H9 (cell line): ENCODE data around the gene SLAIN1. TPM values are rescaled to one million over a fixed set of nuclear protein-coding genes. Genes with fewer than 3 reads are reported as not detected.

Experiments
- DNase-seq: peaks from one replicate; pipeline ENCODE4 v3.0.0-alpha.2; 2017
- H2AFZ ChIP-seq: one replicate; pipeline ENCODE4 v1.6.1; 2013; ENCODE audit warnings: mild to moderate bottlenecking, low read length, control low read depth, moderate library complexity
- H2AK5ac ChIP-seq: 2 replicates; pipeline ENCODE4 v1.6.1; 2013; ENCODE audit warnings: low read length, control low read depth, mixed read lengths; ENCODE audit not compliant: insufficient read length
- H2BK120ac ChIP-seq: one replicate; pipeline ENCODE4 v1.6.1; 2013; ENCODE audit warnings: low read depth, mild to moderate bottlenecking, low read length, control low read depth, inconsistent platforms; ENCODE audit not compliant: poor library complexity, severe bottlenecking
- H2BK12ac ChIP-seq: 2 replicates; pipeline ENCODE4 v1.6.1; 2013; ENCODE audit warnings: low read length, control low read depth, mixed read lengths, low read depth; ENCODE audit not compliant: insufficient read length
- H2BK15ac ChIP-seq: 2 replicates; pipeline ENCODE4 v1.6.1; 2013; ENCODE audit warnings: low read depth, low read length, control low read depth
- H2BK20ac ChIP-seq: one replicate; pipeline ENCODE4 v1.6.1; 2013; ENCODE audit warnings: low read depth, mild to moderate bottlenecking, low read length, control low read depth, inconsistent platforms; ENCODE audit not compliant: poor library complexity, severe bottlenecking
- H2BK5ac ChIP-seq: 2 replicates; pipeline ENCODE4 v1.6.1; 2013; ENCODE audit warnings: low read length, control low read depth, mixed read lengths; ENCODE audit not compliant: insufficient read length
- H3K14ac ChIP-seq: 2 replicates; pipeline ENCODE4 v1.6.1; 2013; ENCODE audit warnings: low read length, control low read depth; ENCODE audit not compliant: insufficient read depth
- H3K18ac ChIP-seq: 2 replicates; pipeline ENCODE4 v1.6.1; 2013; ENCODE audit warnings: low read depth, mild to moderate bottlenecking, mixed read lengths, low read length, control low read depth; ENCODE audit not compliant: insufficient read length
- H3K23ac ChIP-seq: 2 replicates; pipeline ENCODE4 v1.6.1; 2013; ENCODE audit warnings: low read length, control low read depth, mixed read lengths, low read depth; ENCODE audit not compliant: insufficient read length
- H3K23me2 ChIP-seq: 2 replicates; pipeline ENCODE4 v1.6.1; 2013; ENCODE audit warnings: low read depth, mild to moderate bottlenecking, mixed read lengths, low read length, control low read depth; ENCODE audit not compliant: insufficient read length, poor library complexity, severe bottlenecking
- H3K27ac ChIP-seq: 2 replicates; pipeline ENCODE4 v1.5.1; 2013; ENCODE audit warnings: low read length, control low read depth, mixed read lengths, low read depth; ENCODE audit not compliant: insufficient read length
- H3K27me3 ChIP-seq: 2 replicates; pipeline ENCODE4 v1.6.1; 2013; ENCODE audit warnings: low read length, control low read depth, inconsistent platforms; ENCODE audit not compliant: insufficient read depth
- H3K4ac ChIP-seq: 2 replicates; pipeline ENCODE4 v1.6.1; 2013; ENCODE audit warnings: low read depth, mild to moderate bottlenecking, control low read depth, inconsistent platforms, low read length, moderate library complexity
- H3K4me1 ChIP-seq: 2 replicates; pipeline ENCODE4 v1.6.1; 2013; ENCODE audit warnings: low read length, control low read depth, inconsistent platforms; ENCODE audit not compliant: insufficient read depth
- H3K4me2 ChIP-seq: 2 replicates; pipeline ENCODE4 v1.6.1; 2013; ENCODE audit warnings: low read length, control low read depth, mixed read lengths; ENCODE audit not compliant: insufficient read length, insufficient read depth
- H3K56ac ChIP-seq: 2 replicates; pipeline ENCODE4 v1.6.1; 2013; ENCODE audit warnings: low read depth, mild to moderate bottlenecking, mixed read lengths, low read length, control low read depth; ENCODE audit not compliant: insufficient read length
- H3K79me1 ChIP-seq: 2 replicates; pipeline ENCODE4 v1.6.1; 2013; ENCODE audit warnings: low read depth, mild to moderate bottlenecking, moderate library complexity, low read length, control low read depth, inconsistent platforms; ENCODE audit not compliant: insufficient read depth, poor library complexity, severe bottlenecking
- H3K79me2 ChIP-seq: 2 replicates; pipeline ENCODE4 v1.6.1; 2013; ENCODE audit warnings: low read length, control low read depth, inconsistent platforms; ENCODE audit not compliant: insufficient read depth
- H3K9ac ChIP-seq: 2 replicates; pipeline ENCODE4 v1.6.1; 2013; ENCODE audit warnings: low read length, control low read depth, mixed read lengths; ENCODE audit not compliant: insufficient read length; ENCODE audit errors: extremely low read depth
- H3K9me3 ChIP-seq: one replicate; pipeline ENCODE4 v1.6.1; 2013; ENCODE audit warnings: low read depth, low read length, inconsistent platforms; ENCODE audit not compliant: control insufficient read depth
- H3T11ph ChIP-seq: one replicate; pipeline ENCODE4 v1.6.1; 2013; ENCODE audit warnings: mild to moderate bottlenecking, low read length, control low read depth, inconsistent platforms
- H4K20me1 ChIP-seq: one replicate; pipeline ENCODE4 v1.6.1; 2013; ENCODE audit not compliant: control insufficient read depth, insufficient read length, insufficient read depth
- H4K5ac ChIP-seq: 2 replicates; pipeline ENCODE4 v1.6.1; 2013; ENCODE audit warnings: low read depth, mild to moderate bottlenecking, mixed read lengths, low read length, control low read depth; ENCODE audit not compliant: insufficient read length
- H4K8ac ChIP-seq: replicated peaks from 2 replicates; pipeline ENCODE4 v1.6.1; 2013; ENCODE audit warnings: low read length, control low read depth, mixed read lengths, low read depth; ENCODE audit not compliant: insufficient read length
- H4K91ac ChIP-seq: 2 replicates; pipeline ENCODE4 v1.6.1; 2013; ENCODE audit warnings: low read depth, mild to moderate bottlenecking, moderate library complexity, mixed read lengths, low read length, control low read depth; ENCODE audit not compliant: insufficient read length
- H3K27ac Mint-ChIP-seq, 3 experiments: 2 replicates in 2 of 3; 3 replicates in 1 of 3; pipeline ENCODE4 v1.8.0; 2020 to 2021; ENCODE audit warnings: mixed read lengths in 3 of 3, mild to moderate bottlenecking in 1 of 3, moderate library complexity in 1 of 3
- H3K27me3 Mint-ChIP-seq: 2 replicates; pipeline ENCODE4 v1.8.0; 2021; ENCODE audit warnings: low read depth, mild to moderate bottlenecking, moderate library complexity, mixed read lengths
- H3K36me3 Mint-ChIP-seq, 3 experiments: 2 replicates in 2 of 3; 3 replicates in 1 of 3; pipeline ENCODE4 v1.8.0; 2020 to 2021; ENCODE audit warnings: low read depth in 3 of 3, mixed read lengths in 3 of 3; ENCODE audit not compliant: insufficient read depth in 1 of 3
- H3K4me1 Mint-ChIP-seq, 2 experiments: 2 replicates each; pipeline ENCODE4 v1.8.0; 2020; ENCODE audit warnings: mixed read lengths in 2 of 2
- H3K4me3 Mint-ChIP-seq, 2 experiments: 2 replicates in 1 of 2; 3 replicates in 1 of 2; pipeline ENCODE4 v1.8.0; 2020 to 2021; ENCODE audit warnings: mild to moderate bottlenecking in 2 of 2, mixed read lengths in 2 of 2, moderate library complexity in 1 of 2
- H3K9me3 Mint-ChIP-seq, 2 experiments: 2 replicates in 1 of 2; 3 replicates in 1 of 2; pipeline ENCODE4 v1.8.0; 2020; ENCODE audit warnings: mild to moderate bottlenecking in 2 of 2, mixed read lengths in 2 of 2, moderate library complexity in 1 of 2
- CTCF ChIP-seq: fragments of 200-600 bp; sonication (generic); conservative IDR thresholded peaks from 3 replicates; pipeline ENCODE4 v1.8.0; 2021; ENCODE audit warnings: antibody characterized with exemption, mild to moderate bottlenecking
- WGBS: extraction: QIAGEN DNeasy Blood & Tissue Kit; methylation state at CpG from one replicate; pipeline ENCODE4 v1.1.7; 2013; ENCODE audit warnings: missing lambda C conversion rate, low lambda C conversion rate, mixed read lengths; ENCODE audit not compliant: insufficient read length; ENCODE audit errors: extremely low coverage; 5-methylcytosine and 5-hydroxymethylcytosine counted together
- total RNA-seq: library from RNA; stranded (reverse); gene quantifications from 2 replicates; pipeline ENCODE4 v1.2.1, GENCODE V29; 2021

Gene SLAIN1
- total RNA-seq, 1 experiment from 2014 or later: 23.2 TPM

GRCh38 chr13:77693449-77693940 is 4.0 kb upstream of the SLAIN1 start:
- H3K36me3 Mint-ChIP-seq: no peaks in the 10 kb centered on the region
- no peak overlapping the region for H2AFZ ChIP-seq
- no peak overlapping the region for H3K18ac ChIP-seq
- peaks cover 14% of the 10 kb centered on the region for H3K27me3 Mint-ChIP-seq
- no peak for TF ChIP-seq CTCF
- H2BK120ac ChIP-seq: no peak overlapping the region
- H3K4me2 ChIP-seq: no peak overlapping the region
- H3K9me3 Mint-ChIP-seq: no peaks in the 10 kb centered on the region
- H2BK20ac ChIP-seq: no peak overlapping the region
- H3K23me2 ChIP-seq: peaks cover under 1% of the 10 kb centered on the region
- no peak overlapping the region for H3K56ac ChIP-seq
- no peak overlapping the region for H2BK12ac ChIP-seq
- H3K4ac ChIP-seq: no peak overlapping the region
- H3K4me3 Mint-ChIP-seq: no peak overlapping the region
- H3K79me1 ChIP-seq: no peaks in the 10 kb centered on the region
- H3K9me3 ChIP-seq: no peaks in the 10 kb centered on the region
- no peak overlapping the region for H2AK5ac ChIP-seq
- peaks cover 2% of the 10 kb centered on the region; the same call in 1 of the 2 replicates for H3K4me1 ChIP-seq
- H3K23ac ChIP-seq: no peak overlapping the region
- H2BK15ac ChIP-seq: no peak overlapping the region
- WGBS: no CpG with 5 or more reads among the region's 2 CpGs
- H4K20me1 ChIP-seq: no peaks in the 10 kb centered on the region
- H3K14ac ChIP-seq: no peak overlapping the region
- no peak overlapping the region; a peak in 1 of 7 replicates for H3K27ac Mint-ChIP-seq
- H3K79me2 ChIP-seq: no peaks in the 10 kb centered on the region
- no peak overlapping the region for H2BK5ac ChIP-seq
- H4K5ac ChIP-seq: no peak overlapping the region
- H3K27ac ChIP-seq: no peak overlapping the region
- H4K91ac ChIP-seq: no peak overlapping the region
- no peak overlapping the region for H3T11ph ChIP-seq
- H4K8ac ChIP-seq: no peak overlapping the region
- DNase-seq: no peak
- no peaks in the 10 kb centered on the region for H3K27me3 ChIP-seq
- H3K9ac ChIP-seq: no peak overlapping the region
- peaks cover 17% of the 10 kb centered on the region in 2 experiments for H3K4me1 Mint-ChIP-seq
